Mesendoderm (in vitro differentiated cells): ENCODE measurements around the gene CACNA1C.

Experiments used
- DNase-seq: peaks from one replicate; pipeline ENCODE4 v3.0.0; 2013
- H2AK5ac ChIP-seq: 2 replicates; pipeline ENCODE4 v1.6.1; 2013; ENCODE audit warnings: low read length, inconsistent platforms
- H2BK120ac ChIP-seq: 2 replicates; pipeline ENCODE4 v1.6.1; 2013; ENCODE audit warnings: low read depth, mild to moderate bottlenecking, low read length, moderate library complexity, mixed read lengths
- H2BK15ac ChIP-seq: replicated peaks from 2 replicates; pipeline ENCODE4 v1.6.1; 2013; ENCODE audit warnings: low read depth, mild to moderate bottlenecking, moderate library complexity
- H2BK5ac ChIP-seq: 2 replicates; pipeline ENCODE4 v1.6.1; 2013; ENCODE audit warnings: low read length, inconsistent platforms
- H3K18ac ChIP-seq: 2 replicates; pipeline ENCODE4 v1.6.1; 2013; ENCODE audit warnings: mild to moderate bottlenecking, low read length, mixed read lengths
- H3K23ac ChIP-seq: one replicate; pipeline ENCODE4 v1.6.1; 2013; ENCODE audit warnings: low read length
- H3K27ac ChIP-seq: 2 replicates; pipeline ENCODE4 v1.5.1; 2013; ENCODE audit warnings: low read depth, mild to moderate bottlenecking, inconsistent platforms, low read length, moderate library complexity
- H3K27me3 ChIP-seq: 2 replicates; pipeline ENCODE4 v1.6.1; 2013; ENCODE audit warnings: low read length, control low read depth, mild to moderate bottlenecking, inconsistent platforms; ENCODE audit not compliant: insufficient read depth, poor library complexity
- H3K36me3 ChIP-seq: 2 replicates; pipeline ENCODE4 v1.6.1; 2013; ENCODE audit warnings: low read length, inconsistent platforms; ENCODE audit not compliant: control insufficient read depth, insufficient read depth
- H3K4ac ChIP-seq: one replicate; pipeline ENCODE4 v1.6.1; 2013; ENCODE audit warnings: low read depth, mild to moderate bottlenecking, low read length, moderate library complexity
- H3K4me1 ChIP-seq: 2 replicates; pipeline ENCODE4 v1.6.1; 2013; ENCODE audit warnings: low read depth, low read length, inconsistent platforms; ENCODE audit not compliant: control insufficient read depth
- H3K4me2 ChIP-seq: 2 replicates; pipeline ENCODE4 v1.6.1; 2013; ENCODE audit warnings: low read length
- H3K4me3 ChIP-seq: 2 replicates; pipeline ENCODE4 v1.5.1; 2013; ENCODE audit warnings: mild to moderate bottlenecking, low read length
- H3K56ac ChIP-seq: one replicate; pipeline ENCODE4 v1.6.1; 2013; ENCODE audit warnings: low read length
- H3K79me1 ChIP-seq: 2 replicates; pipeline ENCODE4 v1.6.1; 2013; ENCODE audit warnings: low read length, inconsistent platforms
- H3K79me2 ChIP-seq: 2 replicates; pipeline ENCODE4 v1.6.1; 2013; ENCODE audit warnings: mild to moderate bottlenecking, low read length; ENCODE audit not compliant: control insufficient read depth, insufficient read depth
- H3K9ac ChIP-seq: 2 replicates; pipeline ENCODE4 v1.6.1; 2013; ENCODE audit warnings: low read length, inconsistent platforms
- H4K5ac ChIP-seq: one replicate; pipeline ENCODE4 v1.6.1; 2013; ENCODE audit warnings: low read length
- H4K8ac ChIP-seq: one replicate; pipeline ENCODE4 v1.6.1; 2013; ENCODE audit warnings: low read depth, mild to moderate bottlenecking, control low read depth, low read length, moderate library complexity
- WGBS: extraction: QIAGEN DNeasy Blood & Tissue Kit; methylation state at CpG from one replicate; pipeline ENCODE4 v1.1.7; 2013; ENCODE audit warnings: low lambda C conversion rate, missing lambda C conversion rate; ENCODE audit not compliant: insufficient coverage; ENCODE audit errors: extremely low coverage; 5-methylcytosine and 5-hydroxymethylcytosine counted together

Gene CACNA1C

GRCh38 chr12:2640709-2641108 is 587.9 kb downstream of the CACNA1C start:
- H4K8ac ChIP-seq: no peak overlapping the region
- no peaks in the 10 kb centered on the region for H3K36me3 ChIP-seq
- peaks cover 12% of the 10 kb centered on the region for H3K4me1 ChIP-seq
- H4K5ac ChIP-seq: no peak overlapping the region
- no peak overlapping the region for H3K27ac ChIP-seq
- no peaks in the 10 kb centered on the region for H3K79me1 ChIP-seq
- H3K56ac ChIP-seq: no peak overlapping the region
- H2AK5ac ChIP-seq: no peak overlapping the region
- no peak overlapping the region for H3K4me3 ChIP-seq
- no peak overlapping the region for H3K4me2 ChIP-seq
- WGBS: no CpG with 5 or more reads among the region's 6 CpGs
- H2BK5ac ChIP-seq: no peak overlapping the region
- H3K27me3 ChIP-seq: no peaks in the 10 kb centered on the region
- no peak overlapping the region for H3K18ac ChIP-seq
- no peak overlapping the region for H2BK15ac ChIP-seq
- no peak overlapping the region for H3K23ac ChIP-seq
- H3K9ac ChIP-seq: no peak overlapping the region
- H3K4ac ChIP-seq: no peak overlapping the region
- peak; percentile 76 for DNase-seq
- no peak overlapping the region for H2BK120ac ChIP-seq
- H3K79me2 ChIP-seq: no peaks in the 10 kb centered on the region

- Histone ChIP-seq H3K4me1 (peaks cover 12% of the 10 kb centered on the region), H3K4ac (no peak overlapping the region), H3K27ac (no peak overlapping the region), H3K4me3 (no peak overlapping the region), H3K27me3 (no peaks in the 10 kb centered on the region), H2AK5ac (no peak overlapping the region), H2BK5ac (no peak overlapping the region), H3K9ac (no peak overlapping the region), H4K5ac (no peak overlapping the region), H3K4me2 (no peak overlapping the region), H3K23ac (no peak overlapping the region), H3K79me2 (no peaks in the 10 kb centered on the region), H2BK15ac (no peak overlapping the region), H3K56ac (no peak overlapping the region), H2BK120ac (no peak overlapping the region), H3K79me1 (no peaks in the 10 kb centered on the region), H3K36me3 (no peaks in the 10 kb centered on the region), H4K8ac (no peak overlapping the region), H3K18ac (no peak overlapping the region)
- no CpG with 5 or more reads among the region's 6 CpGs for WGBS
- DNase-seq: peak; percentile 82
These were observed 588.4 kb downstream of the CACNA1C start for GRCh38 chr12:2641207-2641606.

GRCh38 chr12:2641761-2642160 is 589.0 kb downstream of the CACNA1C start:
- H3K27ac ChIP-seq: no peak overlapping the region
- no peaks in the 10 kb centered on the region for H3K27me3 ChIP-seq
- no peak overlapping the region for H3K4ac ChIP-seq
- no CpG with 5 or more reads among the region's 6 CpGs for WGBS
- no peak overlapping the region for H3K9ac ChIP-seq
- no peak overlapping the region for H2BK5ac ChIP-seq
- no peak for DNase-seq
- H3K23ac ChIP-seq: no peak overlapping the region
- no peaks in the 10 kb centered on the region for H3K79me2 ChIP-seq
- H3K18ac ChIP-seq: no peak overlapping the region
- H4K8ac ChIP-seq: no peak overlapping the region
- H3K4me1 ChIP-seq: peaks cover 12% of the 10 kb centered on the region
- no peak overlapping the region for H2BK15ac ChIP-seq
- no peak overlapping the region for H3K4me3 ChIP-seq
- H2BK120ac ChIP-seq: no peak overlapping the region
- no peak overlapping the region for H3K4me2 ChIP-seq
- no peak overlapping the region for H2AK5ac ChIP-seq
- no peaks in the 10 kb centered on the region for H3K36me3 ChIP-seq
- no peak overlapping the region for H4K5ac ChIP-seq
- H3K79me1 ChIP-seq: no peaks in the 10 kb centered on the region
- no peak overlapping the region for H3K56ac ChIP-seq

GRCh38 chr12:2642176-2642892 is 589.5 kb downstream of the CACNA1C start:
- Histone ChIP-seq H4K5ac (no peak overlapping the region), H3K27ac (no peak overlapping the region), H4K8ac (no peak overlapping the region), H3K27me3 (no peaks in the 10 kb centered on the region), H3K4me3 (no peak overlapping the region), H2AK5ac (no peak overlapping the region), H2BK120ac (no peak overlapping the region), H2BK15ac (no peak overlapping the region), H3K4me2 (no peak overlapping the region), H3K79me1 (no peaks in the 10 kb centered on the region), H3K4ac (no peak overlapping the region), H2BK5ac (no peak overlapping the region), H3K9ac (no peak overlapping the region), H3K79me2 (no peaks in the 10 kb centered on the region), H3K4me1 (peaks cover 12% of the 10 kb centered on the region), H3K36me3 (no peaks in the 10 kb centered on the region), H3K23ac (no peak overlapping the region), H3K56ac (no peak overlapping the region), H3K18ac (no peak overlapping the region)
- no CpG with 5 or more reads among the region's 10 CpGs for WGBS
- DNase-seq: no peak

GRCh38 chr12:2642896-2643425 is 590.2 kb downstream of the CACNA1C start:
- Histone ChIP-seq H2BK120ac (no peak overlapping the region), H3K27ac (no peak overlapping the region), H4K8ac (no peak overlapping the region), H3K4ac (no peak overlapping the region), H3K9ac (no peak overlapping the region), H4K5ac (no peak overlapping the region), H3K18ac (no peak overlapping the region), H2AK5ac (no peak overlapping the region), H2BK15ac (no peak overlapping the region), H3K36me3 (no peaks in the 10 kb centered on the region), H3K23ac (no peak overlapping the region), H3K4me1 (peaks cover 12% of the 10 kb centered on the region), H3K4me3 (no peak overlapping the region), H2BK5ac (no peak overlapping the region), H3K79me1 (no peaks in the 10 kb centered on the region), H3K56ac (no peak overlapping the region), H3K79me2 (no peaks in the 10 kb centered on the region), H3K27me3 (no peaks in the 10 kb centered on the region), H3K4me2 (no peak overlapping the region)
- no peak for DNase-seq
- no CpG with 5 or more reads among the region's 7 CpGs for WGBS
